HG02943 (cell line): Measurements from ENCODE around the gene ITPR1.
A peak's percentile ranks its signal among the peaks of the same experiment; 100 is the strongest.

Experiments used
- ATAC-seq: cut with Tn5 transposase; IDR thresholded peaks from one replicate; pipeline ENCODE4 v1.9.1; 2021; ENCODE audit warnings: mild to moderate bottlenecking, low read depth, moderate library complexity; ENCODE audit not compliant: unreplicated experiment

ITPR1 gene

GRCh38 chr3:4734454-4734853 is 241.3 kb downstream of the ITPR1 start:
- ATAC-seq = no peak

DNA sequence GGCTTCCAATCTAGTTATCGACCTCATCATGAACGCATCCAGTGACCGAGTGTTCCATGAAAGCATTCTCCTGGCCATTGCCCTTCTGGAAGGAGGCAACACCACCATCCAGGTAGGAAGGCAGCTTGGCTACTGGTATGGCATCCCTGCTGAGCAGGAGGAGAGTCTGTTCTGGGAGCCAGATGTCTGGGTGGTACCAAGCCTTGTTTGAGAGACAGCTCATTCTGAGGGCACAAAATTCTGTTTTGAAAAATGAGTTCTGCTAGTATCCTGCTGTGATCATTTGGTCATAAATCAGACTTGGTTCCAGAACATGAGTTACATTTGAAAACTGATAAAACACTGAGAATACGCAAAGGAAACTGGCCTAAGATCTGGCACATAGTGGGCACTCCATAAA is 242.1 kb downstream of the ITPR1 start:
- no peak for ATAC-seq

DNA sequence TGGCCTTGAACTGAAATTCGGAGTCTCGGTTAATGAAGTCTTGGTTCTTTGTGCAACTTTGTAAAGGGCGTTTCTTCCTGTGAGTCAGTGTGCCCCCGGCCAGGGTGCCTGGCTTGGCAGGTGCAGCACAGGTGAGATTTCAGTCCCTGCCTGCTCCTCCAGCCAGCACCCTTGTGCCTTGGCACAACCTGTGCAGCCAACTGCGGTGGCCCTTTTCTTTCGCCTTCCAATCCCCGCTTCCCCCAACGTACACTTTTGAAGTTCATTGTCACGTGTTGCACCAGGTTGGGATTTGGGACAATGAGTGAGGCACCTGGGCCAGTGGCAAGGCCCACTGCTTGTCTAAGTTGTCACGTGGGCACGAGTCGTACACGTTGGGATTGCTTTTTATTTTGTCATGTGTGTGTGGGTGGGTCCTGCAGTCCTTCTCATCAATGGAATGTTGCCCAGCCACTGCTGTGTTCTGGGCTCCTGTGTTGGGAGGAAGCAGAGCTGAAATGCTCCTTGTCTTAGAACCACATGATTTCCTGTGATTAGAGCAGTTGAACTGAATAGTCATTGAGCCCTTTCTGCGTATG is 243.2 kb downstream of the ITPR1 start:
- no peak for ATAC-seq

DNA sequence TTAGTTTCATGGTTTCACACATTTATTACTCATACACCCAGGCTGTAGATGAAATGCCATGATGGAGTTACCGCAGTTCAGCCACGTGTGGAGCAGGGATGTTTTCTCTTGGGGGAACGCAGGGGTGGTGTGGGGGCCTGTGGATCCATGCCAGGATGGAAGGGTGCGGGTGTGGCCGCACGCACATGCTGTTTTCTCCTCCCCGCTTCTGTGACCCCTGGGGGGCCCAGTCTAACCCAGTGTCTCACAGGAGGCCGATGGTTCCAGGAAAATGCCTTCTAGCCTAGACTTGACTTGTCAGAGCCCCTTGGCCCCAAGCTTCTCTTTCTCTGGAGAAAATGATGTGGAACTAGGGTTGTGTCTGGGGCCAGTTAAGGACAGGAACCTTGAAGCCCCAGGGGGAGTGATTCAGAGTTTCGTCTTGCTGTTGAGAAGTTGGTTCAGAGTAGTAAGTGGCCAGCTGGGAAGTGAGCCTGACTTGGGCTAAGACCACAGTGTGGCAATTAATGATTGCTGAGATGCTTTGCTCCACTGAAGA is 245.7 kb downstream of the ITPR1 start:
- peak; percentile 45 for ATAC-seq

DNA sequence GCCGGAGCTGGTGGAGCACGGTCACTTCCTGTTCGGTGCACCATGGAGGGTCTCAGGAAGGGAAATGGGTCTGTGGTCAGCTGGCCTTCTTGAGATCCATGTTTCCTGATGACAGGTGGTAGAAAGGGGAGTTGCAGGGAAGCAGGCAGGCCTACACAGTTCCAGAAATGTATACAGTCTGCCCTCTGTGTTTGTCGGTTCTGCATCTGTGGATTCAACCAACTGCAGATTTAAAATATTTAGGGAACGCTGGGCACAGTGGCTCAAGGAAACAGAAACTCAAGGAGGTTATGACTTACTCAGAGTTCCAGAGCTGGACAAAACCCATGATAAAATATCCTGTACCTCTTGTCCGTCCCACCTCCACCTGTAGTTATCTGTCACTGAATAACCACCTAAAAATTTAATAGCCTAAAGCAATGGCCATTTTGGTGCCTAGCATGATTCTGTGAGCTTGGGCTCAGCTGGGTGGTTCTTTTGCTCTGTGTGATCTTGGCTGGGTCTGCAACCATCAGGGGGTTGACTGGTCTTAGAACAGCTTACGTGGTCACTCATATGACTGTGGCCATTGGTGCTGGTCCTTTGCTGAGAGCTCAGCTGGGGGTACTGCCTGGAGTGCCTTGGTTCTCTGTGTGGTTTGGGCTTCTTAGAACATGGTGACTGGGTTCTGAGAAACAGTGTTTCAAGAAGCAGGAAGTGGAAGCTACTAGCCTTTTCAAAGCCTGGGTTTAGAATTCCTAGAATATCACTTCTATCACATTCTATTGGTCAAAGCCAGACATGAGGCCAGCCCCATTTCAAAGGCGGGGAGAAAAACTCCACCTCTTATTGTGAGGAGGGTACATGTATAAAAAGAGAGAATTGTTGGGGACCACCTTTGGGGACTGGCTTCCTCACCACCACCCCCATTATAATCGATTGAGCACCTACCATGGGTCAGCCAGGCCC is 246.4 kb downstream of the ITPR1 start:
- no peak for ATAC-seq

GRCh38 chr3:4740397-4741105 is 247.4 kb downstream of the ITPR1 start:
- no peak for ATAC-seq

DNA sequence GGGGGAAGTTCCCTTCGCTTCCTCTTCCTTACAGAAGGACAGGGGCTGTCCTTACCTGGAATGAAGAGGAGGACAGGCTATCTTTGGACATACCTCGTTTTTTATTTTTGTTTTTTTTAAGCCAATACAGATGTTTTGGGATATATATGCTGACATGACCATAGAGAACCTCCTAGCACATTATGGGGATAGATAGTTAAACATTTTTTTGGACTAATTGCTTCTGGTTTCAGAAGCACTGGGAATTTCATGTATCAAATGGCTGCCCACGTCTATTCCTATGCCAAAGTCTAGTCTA is 247.9 kb downstream of the ITPR1 start:
- ATAC-seq = no peak

GRCh38 chr3:4741404-4742307 is 248.5 kb downstream of the ITPR1 start:
- ATAC-seq = no peak

- ATAC-seq = no peak
Measured at GRCh38 chr3:4742359-4742758, 249.2 kb downstream of the ITPR1 start.

- no peak for ATAC-seq
Measured at GRCh38 chr3:4743371-4743770, 250.2 kb downstream of the ITPR1 start.

GRCh38 chr3:4744405-4745234 is 251.5 kb downstream of the ITPR1 start:
- ATAC-seq = no peak

- no peak for ATAC-seq
Measured at GRCh38 chr3:4745235-4745610, 252.1 kb downstream of the ITPR1 start.

- ATAC-seq = no peak
Measured at GRCh38 chr3:4746241-4746958, 253.3 kb downstream of the ITPR1 start.

DNA sequence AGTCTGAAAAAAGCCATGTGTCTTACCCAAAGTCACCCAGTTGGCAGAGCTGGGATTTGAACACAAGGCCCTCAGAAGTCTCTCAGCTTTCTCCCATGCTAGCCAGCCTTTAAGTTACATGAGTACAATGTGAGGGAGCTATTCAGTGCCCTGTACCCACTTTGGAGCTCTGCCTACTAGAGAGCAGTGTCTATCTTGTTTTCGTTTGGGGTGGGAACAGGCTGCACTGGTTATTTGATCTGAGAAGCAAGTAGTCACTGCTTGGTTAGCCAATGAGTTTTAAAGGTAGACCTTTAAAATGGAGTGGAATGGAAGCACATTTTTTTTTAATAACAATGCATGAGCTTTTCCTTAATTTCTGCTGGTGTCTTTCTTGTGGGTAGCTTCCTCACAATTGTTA is 255.0 kb downstream of the ITPR1 start:
- ATAC-seq = no peak

DNA sequence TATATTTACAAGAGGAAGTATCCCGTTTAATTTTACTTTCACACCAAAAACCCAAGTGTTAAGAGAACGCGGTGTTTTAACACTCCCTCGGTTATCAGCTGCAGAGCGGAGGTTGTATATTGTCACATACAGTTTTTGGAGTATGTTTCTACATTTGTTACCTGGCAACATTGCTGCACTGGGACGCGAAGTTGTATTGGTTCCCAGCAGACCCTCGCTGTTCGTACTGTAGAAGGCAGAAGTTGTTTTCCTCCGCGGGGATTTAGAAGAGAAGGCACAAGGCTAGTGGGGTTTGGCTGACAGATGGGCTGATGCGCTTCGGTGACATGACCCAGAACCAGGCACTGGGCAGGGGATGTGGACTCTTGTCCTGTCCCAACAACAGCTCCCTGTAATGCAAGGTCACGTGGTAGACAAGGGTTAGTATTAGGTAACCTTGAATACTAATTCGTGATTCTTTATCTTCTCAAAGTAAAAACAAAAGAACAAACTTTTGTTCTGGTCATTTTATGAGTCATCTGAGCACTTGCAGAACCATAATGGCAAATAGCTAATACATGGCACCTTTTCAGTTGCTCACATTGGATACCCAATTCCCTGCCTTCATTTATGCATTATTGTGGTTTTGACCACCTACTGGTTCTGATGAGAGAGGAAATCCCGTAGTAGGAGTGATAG is 255.7 kb downstream of the ITPR1 start:
- no peak for ATAC-seq

GRCh38 chr3:4749567-4750002 is 256.4 kb downstream of the ITPR1 start:
- ATAC-seq = no peak

DNA sequence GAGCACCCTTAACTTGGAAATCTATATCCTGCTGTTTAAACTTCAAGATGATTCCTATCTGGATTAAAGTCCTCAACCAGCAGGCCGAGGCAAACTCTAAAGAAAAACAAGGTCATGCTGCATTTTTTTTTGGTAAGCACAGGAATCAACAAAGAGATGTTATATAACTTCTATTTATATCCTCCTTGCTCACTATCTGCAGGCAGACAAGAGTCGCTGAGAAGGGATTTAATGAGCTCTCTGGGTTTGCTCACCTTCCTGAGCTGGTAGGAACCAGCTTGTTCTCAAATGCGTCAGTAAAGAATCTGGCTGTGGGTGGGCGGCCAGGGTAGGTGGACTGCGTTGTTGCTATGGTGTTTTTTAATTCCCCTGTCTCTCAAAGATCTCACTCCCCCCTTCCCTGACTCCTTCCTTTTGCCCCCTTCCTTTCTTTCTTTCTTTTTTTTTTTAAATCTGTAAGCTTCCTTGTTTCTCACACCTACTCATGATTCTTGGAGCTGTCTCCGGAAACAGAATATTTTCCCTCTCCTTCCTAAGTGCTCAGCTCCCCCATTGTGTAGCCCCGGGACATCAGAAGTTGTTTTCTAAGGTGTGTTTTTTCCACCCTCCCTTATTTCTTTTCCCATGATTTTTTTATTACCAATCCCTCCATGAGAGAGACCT is 257.3 kb downstream of the ITPR1 start:
- ATAC-seq = no peak

DNA sequence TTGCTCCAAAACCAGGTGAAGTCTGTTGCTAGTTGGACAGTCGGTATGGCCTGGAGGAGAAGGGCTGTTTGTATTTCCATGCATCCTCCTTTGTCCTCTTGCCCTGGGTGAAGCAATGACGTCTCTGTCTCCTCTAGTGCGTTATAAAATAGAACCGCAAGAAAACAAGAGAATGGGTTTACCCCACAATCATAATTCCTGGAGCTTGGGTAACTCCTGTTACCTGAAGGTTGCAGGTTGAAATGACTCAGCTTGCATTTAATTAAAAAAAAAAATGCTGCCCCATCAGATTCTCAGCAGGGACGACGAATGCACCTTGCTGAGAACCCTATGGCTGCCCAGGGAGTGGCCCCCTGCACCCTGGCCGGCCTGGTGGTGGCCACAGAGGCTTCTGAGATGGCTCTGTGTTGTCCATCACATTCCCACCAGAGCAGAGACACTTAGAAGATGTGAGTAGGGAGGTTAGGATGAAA is 257.9 kb downstream of the ITPR1 start:
- ATAC-seq = no peak
